Measurements from ENCODE around the gene PDSS2. TPM values are rescaled to one million over a fixed set of nuclear protein-coding genes. Genes with fewer than 3 reads are reported as not detected.

PDSS2 gene
- total RNA-seq, 1 donor from 2014 or later = 10.1 TPM

DNA sequence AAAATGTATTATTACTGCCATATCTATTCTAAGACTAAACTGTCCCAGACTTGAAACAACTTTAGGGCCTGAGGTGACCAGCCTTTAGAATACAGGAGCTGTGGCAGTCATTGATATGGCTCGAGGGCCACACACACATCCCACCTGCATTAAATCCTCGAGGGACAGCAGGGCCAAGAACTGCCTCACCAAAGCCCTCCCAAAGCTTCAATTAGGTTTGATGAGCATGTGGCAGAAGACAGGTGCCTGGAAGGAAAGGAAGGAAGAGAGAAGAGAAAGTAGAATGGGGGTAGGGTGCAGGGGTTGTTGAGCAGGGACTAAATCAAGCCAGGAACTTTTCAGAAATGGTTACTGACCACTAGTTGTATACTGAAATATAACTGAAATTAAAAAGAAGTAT lies 115.0 kb downstream of the PDSS2 start:
- DNase-seq (ENCODE audit: low spot score) = no peak
- Mint-ChIP-seq H3K27me3 (ENCODE audit: low read depth) (no peaks in the 10 kb centered on the region), H3K4me1 (ENCODE audit: low read depth) (peaks cover 5% of the 10 kb centered on the region), H3K9me3 (ENCODE audit: low read depth) (no peaks in the 10 kb centered on the region), H3K36me3 (ENCODE audit: low read depth) (no peaks in the 10 kb centered on the region), H3K27ac (ENCODE audit: unreplicated experiment) (no peak overlapping the region), H3K4me3 (ENCODE audit: unreplicated experiment) (no peak overlapping the region)
- TF ChIP-seq, protein P1, sequence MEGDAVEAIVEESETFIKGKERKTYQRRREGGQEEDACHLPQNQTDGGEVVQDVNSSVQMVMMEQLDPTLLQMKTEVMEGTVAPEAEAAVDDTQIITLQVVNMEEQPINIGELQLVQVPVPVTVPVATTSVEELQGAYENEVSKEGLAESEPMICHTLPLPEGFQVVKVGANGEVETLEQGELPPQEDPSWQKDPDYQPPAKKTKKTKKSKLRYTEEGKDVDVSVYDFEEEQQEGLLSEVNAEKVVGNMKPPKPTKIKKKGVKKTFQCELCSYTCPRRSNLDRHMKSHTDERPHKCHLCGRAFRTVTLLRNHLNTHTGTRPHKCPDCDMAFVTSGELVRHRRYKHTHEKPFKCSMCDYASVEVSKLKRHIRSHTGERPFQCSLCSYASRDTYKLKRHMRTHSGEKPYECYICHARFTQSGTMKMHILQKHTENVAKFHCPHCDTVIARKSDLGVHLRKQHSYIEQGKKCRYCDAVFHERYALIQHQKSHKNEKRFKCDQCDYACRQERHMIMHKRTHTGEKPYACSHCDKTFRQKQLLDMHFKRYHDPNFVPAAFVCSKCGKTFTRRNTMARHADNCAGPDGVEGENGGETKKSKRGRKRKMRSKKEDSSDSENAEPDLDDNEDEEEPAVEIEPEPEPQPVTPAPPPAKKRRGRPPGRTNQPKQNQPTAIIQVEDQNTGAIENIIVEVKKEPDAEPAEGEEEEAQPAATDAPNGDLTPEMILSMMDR (IDR thresholded peaks at IDR 0.05) = no peak

DNA sequence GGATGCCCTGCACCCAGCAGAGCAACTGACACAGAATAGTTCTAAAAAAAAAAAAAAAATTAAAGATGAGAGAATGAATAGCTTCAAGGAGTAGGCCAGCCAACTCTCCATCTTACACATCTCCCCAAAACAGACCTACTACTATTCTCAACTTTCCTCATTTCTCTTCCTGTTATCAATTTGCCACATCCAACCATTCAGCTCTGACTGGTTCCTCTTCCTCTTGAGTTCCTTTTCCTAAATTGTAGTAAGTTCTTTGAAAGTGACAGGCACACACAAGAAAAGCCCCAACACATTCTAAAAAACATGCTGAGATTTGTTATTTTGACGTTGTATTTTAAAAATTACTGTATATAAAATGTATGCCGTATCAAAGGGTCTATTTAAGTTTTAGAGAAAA lies 117.2 kb downstream of the PDSS2 start:
- Mint-ChIP-seq H3K27ac (ENCODE audit: unreplicated experiment) (no peak overlapping the region), H3K4me3 (ENCODE audit: unreplicated experiment) (no peak overlapping the region), H3K4me1 (ENCODE audit: low read depth) (peaks cover 5% of the 10 kb centered on the region), H3K36me3 (ENCODE audit: low read depth) (no peaks in the 10 kb centered on the region), H3K27me3 (ENCODE audit: low read depth) (no peaks in the 10 kb centered on the region), H3K9me3 (ENCODE audit: low read depth) (no peaks in the 10 kb centered on the region)
- DNase-seq (ENCODE audit: low spot score) = no peak
- TF ChIP-seq, protein P1 (IDR thresholded peaks at IDR 0.05) = no peak

- Mint-ChIP-seq H3K27ac (ENCODE audit: unreplicated experiment) (no peak overlapping the region), H3K4me1 (ENCODE audit: low read depth) (peaks cover 5% of the 10 kb centered on the region), H3K4me3 (ENCODE audit: unreplicated experiment) (no peak overlapping the region), H3K27me3 (ENCODE audit: low read depth) (no peaks in the 10 kb centered on the region), H3K36me3 (ENCODE audit: low read depth) (no peaks in the 10 kb centered on the region), H3K9me3 (ENCODE audit: low read depth) (no peaks in the 10 kb centered on the region)
- no peak for DNase-seq (ENCODE audit: low spot score)
- TF ChIP-seq, protein P1 (IDR thresholded peaks at IDR 0.05) = no peak
Observed at GRCh38 chr6:107340881-107341280, 118.5 kb downstream of the PDSS2 start.

DNA sequence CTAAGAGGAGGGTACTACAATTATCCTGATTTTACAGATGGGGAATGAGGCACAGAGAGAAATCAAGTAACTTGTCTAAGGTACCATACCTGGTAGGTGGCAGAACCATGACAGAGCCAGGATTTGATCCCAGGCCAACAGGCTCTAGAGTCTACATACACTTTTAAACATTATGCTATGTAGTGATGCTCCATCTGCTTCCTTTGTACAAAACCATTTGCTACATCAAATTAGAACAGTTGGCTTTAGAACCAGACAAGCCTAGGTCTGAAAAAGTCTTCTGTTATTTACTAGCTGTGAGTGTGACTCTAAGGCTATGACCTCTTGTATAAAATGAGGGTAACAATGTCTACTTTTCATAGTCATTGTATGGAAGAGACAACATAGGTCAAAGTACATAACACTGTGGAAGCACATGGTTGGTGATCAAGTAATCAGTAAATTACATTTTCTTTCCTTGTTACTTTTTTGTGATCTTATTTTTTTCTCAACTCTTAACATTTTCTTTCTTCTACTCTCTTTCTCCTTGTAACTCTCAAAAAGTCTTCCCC lies 122.1 kb downstream of the PDSS2 start:
- TF ChIP-seq, protein P1 (IDR thresholded peaks at IDR 0.05) = no peak
- H3K4me1 Mint-ChIP-seq (ENCODE audit: low read depth) = no peaks in the 10 kb centered on the region
- H3K9me3 Mint-ChIP-seq (ENCODE audit: low read depth) = no peaks in the 10 kb centered on the region
- no peaks in the 10 kb centered on the region for H3K27me3 Mint-ChIP-seq (ENCODE audit: low read depth)
- no peak overlapping the region for H3K27ac Mint-ChIP-seq (ENCODE audit: unreplicated experiment)
- H3K4me3 Mint-ChIP-seq (ENCODE audit: unreplicated experiment) = no peak overlapping the region
- H3K36me3 Mint-ChIP-seq (ENCODE audit: low read depth) = no peaks in the 10 kb centered on the region
- DNase-seq (ENCODE audit: low spot score) = no peak

DNA sequence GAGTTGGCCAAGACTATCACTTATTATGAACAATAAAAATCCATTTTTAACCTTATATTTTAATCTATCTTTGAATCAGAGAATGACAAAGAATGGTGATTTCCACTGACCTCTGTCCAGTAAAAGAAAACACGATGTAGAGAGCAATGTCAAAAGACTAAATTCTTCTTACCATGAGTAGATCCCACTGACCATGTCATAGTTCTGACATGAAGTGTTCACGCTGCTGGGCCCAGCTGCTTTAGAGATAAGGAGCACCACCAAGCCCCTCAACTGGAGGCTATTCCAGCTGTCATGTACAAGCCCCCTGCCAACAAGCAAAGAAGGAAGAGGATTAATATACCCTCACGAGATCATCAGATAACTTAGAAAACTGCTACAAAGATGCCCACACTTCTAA lies 125.3 kb downstream of the PDSS2 start:
- H3K4me1 Mint-ChIP-seq (ENCODE audit: low read depth) = no peaks in the 10 kb centered on the region

More for the DNA sequence above, 125.3 kb downstream of the PDSS2 start:
- no peak overlapping the region for H3K27ac Mint-ChIP-seq (ENCODE audit: unreplicated experiment)
- no peaks in the 10 kb centered on the region for H3K9me3 Mint-ChIP-seq (ENCODE audit: low read depth)
- no peak overlapping the region for H3K4me3 Mint-ChIP-seq (ENCODE audit: unreplicated experiment)
- TF ChIP-seq, protein P1 (IDR thresholded peaks at IDR 0.05) = no peak
- H3K27me3 Mint-ChIP-seq (ENCODE audit: low read depth) = no peaks in the 10 kb centered on the region
- no peak for DNase-seq (ENCODE audit: low spot score)
- H3K36me3 Mint-ChIP-seq (ENCODE audit: low read depth) = no peaks in the 10 kb centered on the region

All from chondrocyte (in vitro differentiated cells).